ENCODE data around the gene CAMKK2. TPM values are rescaled to one million over a fixed set of nuclear protein-coding genes. Genes with fewer than 3 reads are reported as not detected.
A peak's percentile ranks its signal among the peaks of the same experiment; 100 is the strongest.

Gene CAMKK2
- total and polyA plus RNA-seq, 9 of the 15 experiments (the other 6 are each of a cell fraction or from before 2014, with no cell fraction given), result 4.3 to 32.0 (median 18.2) TPM

DNA sequence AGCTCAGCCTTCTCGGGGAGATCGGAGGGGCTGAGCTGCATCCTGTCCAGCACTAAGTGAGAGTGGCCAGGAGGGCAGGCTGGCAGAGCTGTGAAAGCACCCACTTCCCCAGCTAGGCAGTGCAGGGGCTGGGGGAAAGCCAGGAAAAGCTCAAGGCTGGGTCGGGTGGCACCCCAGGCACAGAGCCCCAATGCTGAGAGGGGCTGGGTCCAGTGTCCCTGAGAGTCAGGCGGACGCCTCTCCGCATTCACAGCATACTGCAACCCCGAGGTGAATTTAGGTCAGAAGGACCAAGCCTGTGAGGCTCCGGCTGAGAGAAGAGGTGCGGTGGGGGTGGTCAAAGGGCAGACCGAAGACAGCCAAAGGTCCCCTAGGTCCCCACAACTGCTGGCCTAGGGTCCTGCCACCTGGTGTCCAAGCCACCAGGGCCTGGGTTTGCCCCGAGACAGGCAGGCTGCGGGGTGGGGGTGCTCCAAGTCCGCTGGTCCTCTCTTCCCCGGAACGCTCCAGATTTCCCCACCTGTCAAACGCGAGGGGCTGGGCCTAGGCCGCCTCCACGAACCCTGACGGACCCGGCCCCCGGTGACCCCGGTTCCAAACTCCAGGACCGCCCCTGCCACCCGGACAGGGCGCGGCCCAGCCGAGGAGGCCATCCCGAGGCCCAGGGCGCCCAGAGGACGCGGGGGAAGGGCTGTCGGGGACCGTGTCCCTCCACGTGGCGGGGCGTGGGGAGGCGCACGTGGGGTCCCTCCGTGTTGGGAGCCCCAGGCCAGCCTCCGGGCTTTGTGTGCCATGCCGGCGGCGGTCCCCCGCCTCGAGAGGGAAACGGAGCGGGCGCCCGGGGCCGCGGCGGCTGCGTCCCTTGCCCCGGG, 527 bp downstream of the CAMKK2 start (continued):
- TF ChIP-seq, protein P1, sequence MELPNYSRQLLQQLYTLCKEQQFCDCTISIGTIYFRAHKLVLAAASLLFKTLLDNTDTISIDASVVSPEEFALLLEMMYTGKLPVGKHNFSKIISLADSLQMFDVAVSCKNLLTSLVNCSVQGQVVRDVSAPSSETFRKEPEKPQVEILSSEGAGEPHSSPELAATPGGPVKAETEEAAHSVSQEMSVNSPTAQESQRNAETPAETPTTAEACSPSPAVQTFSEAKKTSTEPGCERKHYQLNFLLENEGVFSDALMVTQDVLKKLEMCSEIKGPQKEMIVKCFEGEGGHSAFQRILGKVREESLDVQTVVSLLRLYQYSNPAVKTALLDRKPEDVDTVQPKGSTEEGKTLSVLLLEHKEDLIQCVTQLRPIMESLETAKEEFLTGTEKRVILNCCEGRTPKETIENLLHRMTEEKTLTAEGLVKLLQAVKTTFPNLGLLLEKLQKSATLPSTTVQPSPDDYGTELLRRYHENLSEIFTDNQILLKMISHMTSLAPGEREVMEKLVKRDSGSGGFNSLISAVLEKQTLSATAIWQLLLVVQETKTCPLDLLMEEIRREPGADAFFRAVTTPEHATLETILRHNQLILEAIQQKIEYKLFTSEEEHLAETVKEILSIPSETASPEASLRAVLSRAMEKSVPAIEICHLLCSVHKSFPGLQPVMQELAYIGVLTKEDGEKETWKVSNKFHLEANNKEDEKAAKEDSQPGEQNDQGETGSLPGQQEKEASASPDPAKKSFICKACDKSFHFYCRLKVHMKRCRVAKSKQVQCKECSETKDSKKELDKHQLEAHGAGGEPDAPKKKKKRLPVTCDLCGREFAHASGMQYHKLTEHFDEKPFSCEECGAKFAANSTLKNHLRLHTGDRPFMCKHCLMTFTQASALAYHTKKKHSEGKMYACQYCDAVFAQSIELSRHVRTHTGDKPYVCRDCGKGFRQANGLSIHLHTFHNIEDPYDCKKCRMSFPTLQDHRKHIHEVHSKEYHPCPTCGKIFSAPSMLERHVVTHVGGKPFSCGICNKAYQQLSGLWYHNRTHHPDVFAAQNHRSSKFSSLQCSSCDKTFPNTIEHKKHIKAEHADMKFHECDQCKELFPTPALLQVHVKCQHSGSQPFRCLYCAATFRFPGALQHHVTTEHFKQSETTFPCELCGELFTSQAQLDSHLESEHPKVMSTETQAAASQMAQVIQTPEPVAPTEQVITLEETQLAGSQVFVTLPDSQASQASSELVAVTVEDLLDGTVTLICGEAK (IDR thresholded peaks at IDR 0.05), result 0 out of 2 replicates have a peak, but pooled peaks have one; percentile 38
- TF ChIP-seq, protein P1 (CRISPR knock-in tag; IDR thresholded peaks at IDR 0.05), result no peak
- TF ChIP-seq NR3C1 (CRISPR knock-in tag; IDR thresholded peaks at IDR 0.05) (no peak), NONO (IDR thresholded peaks at IDR 0.05; ENCODE audit: low read depth in 2 of 2, low read length in 1 of 2) (peak in 1 of 2 experiments; percentile 61; a peak in 1 of 4 replicates), GABPB1 (CRISPR knock-in tag; IDR thresholded peaks at IDR 0.05) (0 out of 2 replicates have a peak, but pooled peaks have one; percentile 41), MYC (IDR thresholded peaks at IDR 0.05; ENCODE audit: low read depth, low read length) (peak; percentile 95), MYC (CRISPR knock-in tag; IDR thresholded peaks at IDR 0.05; ENCODE audit: borderline replicate concordance, low read depth) (peak; percentile 68; the same call in 1 of the 2 replicates), RCOR1 (IDR thresholded peaks at IDR 0.05; ENCODE audit: borderline replicate concordance in 1 of 2, low read depth in 2 of 2, low read length in 2 of 2) (no peak), KAT7 (CRISPR knock-in tag; IDR thresholded peaks at IDR 0.05; ENCODE audit: borderline replicate concordance) (no peak), EP400 (IDR thresholded peaks at IDR 0.05) (peak; percentile 86), ZNF431 (CRISPR knock-in tag; IDR thresholded peaks at IDR 0.05) (no peak)
- TF ChIP-seq, protein P2, sequence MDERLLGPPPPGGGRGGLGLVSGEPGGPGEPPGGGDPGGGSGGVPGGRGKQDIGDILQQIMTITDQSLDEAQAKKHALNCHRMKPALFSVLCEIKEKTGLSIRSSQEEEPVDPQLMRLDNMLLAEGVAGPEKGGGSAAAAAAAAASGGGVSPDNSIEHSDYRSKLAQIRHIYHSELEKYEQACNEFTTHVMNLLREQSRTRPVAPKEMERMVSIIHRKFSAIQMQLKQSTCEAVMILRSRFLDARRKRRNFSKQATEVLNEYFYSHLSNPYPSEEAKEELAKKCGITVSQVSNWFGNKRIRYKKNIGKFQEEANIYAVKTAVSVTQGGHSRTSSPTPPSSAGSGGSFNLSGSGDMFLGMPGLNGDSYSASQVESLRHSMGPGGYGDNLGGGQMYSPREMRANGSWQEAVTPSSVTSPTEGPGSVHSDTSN (CRISPR knock-in tag; IDR thresholded peaks at IDR 0.05; ENCODE audit: low read depth), result peak; percentile 1; the same call in 1 of the 2 replicates
- TF ChIP-seq, protein P2 (tag; conservative IDR thresholded peaks at IDR 0.05; ENCODE audit: low read depth), result no peak

All from K562 (cell line).